ENCODE measurements around the gene ASMT. TPM values are rescaled to one million over a fixed set of nuclear protein-coding genes. Genes with fewer than 3 reads are reported as not detected.
"Not testable (repeated sequence)": the region's sequence is repeated elsewhere in the genome, so short reads cannot be mapped to it uniquely, and the experiment has no call there.

The ASMT gene
- total and polyA plus RNA-seq, 7 experiments from 2014 or later: 0.32 TPM; not detected in 6

GRCh38 chrX:1646009-1646408, 31.1 kb downstream of the ASMT start:
- H3K36me3 ChIP-seq (ENCODE audit: control insufficient read depth in 2 of 3, insufficient read depth in 3 of 3, low read length in 3 of 3): no peaks in the 10 kb centered on the region
- Mint-ChIP-seq H3K9me3 (peaks cover 0 to 18% (median 5%) of the 10 kb centered on the region in 11 donors), H3K4me1 (peaks cover 0 to 5% (median 4%) of the 10 kb centered on the region in 7 donors), H3K36me3 (peaks cover 0 to 8% (median 0%) of the 10 kb centered on the region in 5 donors), H3K27ac (no peak overlapping the region), H3K27me3 (peaks cover 0 to 8% (median 3%) of the 10 kb centered on the region in 5 donors), H3K4me3 (no peak overlapping the region)
- H3K27ac ChIP-seq (ENCODE audit: low read depth, low read length): no peak overlapping the region
- ChIA-PET POLR2A (no interaction called here), CTCF (no interaction called here)
- ATAC-seq: no peak
- no peak for DNase-seq
- H3K27me3 ChIP-seq (ENCODE audit: control insufficient read depth in 2 of 2, insufficient read depth in 2 of 2, low read length in 2 of 2): no peaks in the 10 kb centered on the region
- H3K4me3 ChIP-seq (ENCODE audit: low read length): no peak overlapping the region
- intact Hi-C loops (cut with micrococcal nuclease): no loop called here
- H3K4me1 ChIP-seq (ENCODE audit: control insufficient read depth in 2 of 2, insufficient read depth in 2 of 2, low read length in 2 of 2): no peaks in the 10 kb centered on the region
- peaks cover 0 to 9% (median 0%) of the 10 kb centered on the region in 3 experiments for H3K9me3 ChIP-seq (ENCODE audit: control insufficient read depth in 2 of 3, low read length in 3 of 3)

- POLR2A ChIA-PET: no interaction called here
- no peak for DNase-seq
Measured at GRCh38 chrX:1649621-1650020, 34.8 kb downstream of the ASMT start.

GRCh38 chrX:1652011-1652811, 37.4 kb downstream of the ASMT start:
- H3K27ac Mint-ChIP-seq: peak overlapping the region in 1 of 9 donors; percentile 81
- H3K36me3 Mint-ChIP-seq; H3K9me3 Mint-ChIP-seq; H3K27ac ChIP-seq (ENCODE audit: low read depth, low read length); H3K36me3 ChIP-seq (ENCODE audit: control insufficient read depth in 2 of 3, insufficient read depth in 3 of 3, low read length in 3 of 3); CTCF ChIA-PET; H3K27me3 Mint-ChIP-seq; POLR2A ChIA-PET; H3K4me1 ChIP-seq (ENCODE audit: control insufficient read depth in 2 of 2, insufficient read depth in 2 of 2, low read length in 2 of 2); H3K4me3 Mint-ChIP-seq; H3K27me3 ChIP-seq (ENCODE audit: control insufficient read depth in 2 of 2, insufficient read depth in 2 of 2, low read length in 2 of 2); H3K9me3 ChIP-seq (ENCODE audit: control insufficient read depth in 2 of 3, low read length in 3 of 3); H3K4me3 ChIP-seq (ENCODE audit: low read length): not testable (repeated sequence)
- peaks cover 6 to 14% (median 8%) of the 10 kb centered on the region in 7 donors for H3K4me1 Mint-ChIP-seq
- intact Hi-C loops (cut with micrococcal nuclease): loop anchor here (1.0 to 10.0 kb wide), 5 partner anchors 941 to 1163 kb away; no protein-coding TSS in a partner anchor
- ATAC-seq: peak; percentile 60
- DNase-seq: peak in 5 of 9 donors; percentile 16 to 47 (median 43)

More at GRCh38 chrX:1649621-1650020, 34.8 kb downstream of the ASMT start:
- Mint-ChIP-seq H3K4me3 (no peak overlapping the region), H3K27me3 (peaks cover 0 to 8% (median 3%) of the 10 kb centered on the region in 5 donors), H3K9me3 (peaks cover 0 to 15% (median 5%) of the 10 kb centered on the region in 11 donors), H3K36me3 (peaks cover 0 to 4% (median 0%) of the 10 kb centered on the region in 5 donors), H3K27ac (no peak overlapping the region), H3K4me1 (peaks cover 0 to 9% (median 6%) of the 10 kb centered on the region in 7 donors)
- Histone ChIP-seq H3K27ac (ENCODE audit: low read depth, low read length) (no peak overlapping the region), H3K4me3 (ENCODE audit: low read length) (no peak overlapping the region), H3K9me3 (ENCODE audit: control insufficient read depth in 2 of 3, low read length in 3 of 3) (peaks cover 0 to 9% (median 0%) of the 10 kb centered on the region in 3 experiments), H3K36me3 (ENCODE audit: control insufficient read depth in 2 of 3, insufficient read depth in 3 of 3, low read length in 3 of 3) (no peaks in the 10 kb centered on the region), H3K4me1 (ENCODE audit: control insufficient read depth in 2 of 2, insufficient read depth in 2 of 2, low read length in 2 of 2) (no peaks in the 10 kb centered on the region), H3K27me3 (ENCODE audit: control insufficient read depth in 2 of 2, insufficient read depth in 2 of 2, low read length in 2 of 2) (no peaks in the 10 kb centered on the region)
- CTCF ChIA-PET: no interaction called here
- ATAC-seq: no peak
- intact Hi-C loops (cut with micrococcal nuclease): loop anchor here in 1 of 2 donors (10.0 kb wide), 1 partner anchor 1165 kb away; no protein-coding TSS in a partner anchor

DNA sequence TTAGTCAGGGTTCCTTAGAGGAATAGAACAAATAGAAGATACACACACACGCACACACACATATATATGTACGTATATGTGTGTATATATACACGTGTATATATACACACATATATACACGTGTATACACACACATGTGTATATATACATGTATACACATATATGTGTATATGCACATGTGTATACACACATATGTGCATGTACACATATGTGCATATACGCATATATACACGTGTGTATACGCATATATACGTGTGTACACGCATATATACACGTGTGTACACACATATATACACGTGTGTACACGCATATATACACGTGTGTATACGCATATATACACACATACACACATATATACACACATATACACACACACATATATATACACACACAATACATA, 41.5 kb downstream of the ASMT start:
- CTCF ChIA-PET: no interaction called here
- Mint-ChIP-seq H3K27me3 (no peaks in the 10 kb centered on the region), H3K9me3 (no peaks in the 10 kb centered on the region), H3K4me3 (peak overlapping the region in 2 of 10 donors; percentile 77 to 93), H3K27ac (peak overlapping the region in 5 of 9 donors; percentile 48 to 99 (median 94)), H3K4me1 (peaks cover 18 to 37% (median 33%) of the 10 kb centered on the region in 7 donors), H3K36me3 (peaks cover 0 to 17% (median 0%) of the 10 kb centered on the region in 5 donors)
- ATAC-seq (no peak), DNase-seq (no peak)
- no peaks in the 10 kb centered on the region for H3K9me3 ChIP-seq (ENCODE audit: control insufficient read depth in 2 of 3, low read length in 3 of 3)
- H3K27me3 ChIP-seq (ENCODE audit: control insufficient read depth in 2 of 2, insufficient read depth in 2 of 2, low read length in 2 of 2): no peaks in the 10 kb centered on the region
- H3K27ac ChIP-seq (ENCODE audit: low read depth, low read length): peak overlapping the region; percentile 80
- peaks cover 21 to 24% of the 10 kb centered on the region in 2 donors for H3K4me1 ChIP-seq (ENCODE audit: control insufficient read depth in 2 of 2, insufficient read depth in 2 of 2, low read length in 2 of 2)
- H3K4me3 ChIP-seq (ENCODE audit: low read length): no peak overlapping the region
- POLR2A ChIA-PET: no interaction called here
- intact Hi-C loops (cut with micrococcal nuclease): loop anchor here (5.0 to 10.0 kb wide), 2 partner anchors 264 to 1158 kb away; partner anchors contain the start of gene SLC25A6 (in 1 of the 2)
- H3K36me3 ChIP-seq (ENCODE audit: control insufficient read depth in 2 of 3, insufficient read depth in 3 of 3, low read length in 3 of 3): no peaks in the 10 kb centered on the region

DNA sequence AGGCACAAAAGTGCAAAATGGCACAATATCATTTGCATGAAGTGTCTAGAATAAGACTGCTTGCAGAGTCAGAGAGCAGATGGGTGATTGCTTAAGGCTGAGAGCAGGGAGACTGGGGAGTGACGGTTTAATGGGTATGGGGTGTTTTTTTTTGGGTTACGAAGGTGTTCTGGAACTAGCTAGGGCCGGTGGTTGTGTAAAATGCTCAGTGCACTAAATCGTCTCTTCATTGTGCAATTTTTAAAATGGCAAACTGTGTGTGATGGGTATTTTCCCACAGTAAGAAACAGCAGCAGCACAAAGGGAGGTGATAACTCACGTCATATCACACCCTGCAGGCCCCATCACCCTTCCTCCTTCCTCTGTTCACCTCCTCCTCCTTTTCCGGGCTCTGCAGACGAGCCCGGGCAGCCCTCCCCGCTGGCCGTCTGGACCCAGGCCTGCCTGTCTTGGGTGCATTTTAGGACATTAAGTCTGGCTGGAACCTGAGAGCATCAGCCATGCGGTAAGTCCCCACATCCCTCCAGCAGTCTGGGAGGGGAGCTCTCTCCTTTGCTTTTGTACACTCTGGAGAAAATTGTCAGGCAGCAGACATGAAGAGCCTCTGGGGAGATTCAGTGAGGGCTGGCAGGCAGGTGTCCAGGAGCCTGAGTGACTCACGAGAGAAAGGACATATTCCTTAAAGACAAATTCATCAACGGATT, 42.7 kb downstream of the ASMT start:
- POLR2A ChIA-PET: no interaction called here
- DNase-seq (peak in 8 of 9 donors; percentile 18 to 73 (median 60)), ATAC-seq (peak; percentile 69)
- H3K9me3 ChIP-seq (ENCODE audit: control insufficient read depth in 2 of 3, low read length in 3 of 3): no peaks in the 10 kb centered on the region
- CTCF ChIA-PET: no interaction called here
- Mint-ChIP-seq H3K9me3 (no peaks in the 10 kb centered on the region), H3K36me3 (peaks cover 0 to 18% (median 0%) of the 10 kb centered on the region in 5 donors), H3K4me3 (peak overlapping the region; percentile 77 to 99 (median 92)), H3K27me3 (no peaks in the 10 kb centered on the region), H3K27ac (peak overlapping the region; percentile 90 to 99 (median 94)), H3K4me1 (peaks cover 17 to 40% (median 36%) of the 10 kb centered on the region in 7 donors)
- peak overlapping the region; percentile 80 for H3K27ac ChIP-seq (ENCODE audit: low read depth, low read length)
- no peaks in the 10 kb centered on the region for H3K36me3 ChIP-seq (ENCODE audit: control insufficient read depth in 2 of 3, insufficient read depth in 3 of 3, low read length in 3 of 3)
- peaks cover 21 to 24% of the 10 kb centered on the region in 2 donors for H3K4me1 ChIP-seq (ENCODE audit: control insufficient read depth in 2 of 2, insufficient read depth in 2 of 2, low read length in 2 of 2)
- intact Hi-C loops (cut with micrococcal nuclease): loop anchor here (5.0 to 10.0 kb wide), 2 partner anchors 265 to 1157 kb away; partner anchors contain the start of gene SLC25A6 (in 1 of the 2)
- H3K4me3 ChIP-seq (ENCODE audit: low read length): peak overlapping the region; percentile 69
- H3K27me3 ChIP-seq (ENCODE audit: control insufficient read depth in 2 of 2, insufficient read depth in 2 of 2, low read length in 2 of 2): no peaks in the 10 kb centered on the region

DNA sequence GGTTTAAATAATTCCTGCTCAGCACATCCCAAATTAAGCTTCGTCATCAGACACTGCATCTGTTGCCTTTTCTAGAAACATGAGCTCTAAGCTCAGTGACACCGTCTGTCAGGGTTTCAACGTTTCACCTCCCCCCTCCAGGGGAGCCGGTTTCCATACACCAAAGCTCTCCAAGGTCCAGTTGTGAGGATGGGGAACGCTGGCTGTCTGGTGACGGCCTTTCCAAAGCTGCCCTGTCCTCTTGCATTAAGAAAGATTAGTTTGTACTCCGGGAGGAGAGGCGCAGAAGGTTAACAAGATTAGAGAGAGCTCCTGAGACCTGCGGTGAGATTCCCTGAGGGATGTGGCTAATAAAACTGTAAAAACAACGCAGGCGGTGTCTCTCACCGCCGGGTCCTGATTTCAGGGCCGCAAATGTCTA, 43.2 kb downstream of the ASMT start:
- Histone ChIP-seq H3K27ac (ENCODE audit: low read depth, low read length) (peak overlapping the region; percentile 80), H3K36me3 (ENCODE audit: control insufficient read depth in 2 of 3, insufficient read depth in 3 of 3, low read length in 3 of 3) (no peaks in the 10 kb centered on the region), H3K4me3 (ENCODE audit: low read length) (peak overlapping the region; percentile 69), H3K27me3 (ENCODE audit: control insufficient read depth in 2 of 2, insufficient read depth in 2 of 2, low read length in 2 of 2) (no peaks in the 10 kb centered on the region), H3K4me1 (ENCODE audit: control insufficient read depth in 2 of 2, insufficient read depth in 2 of 2, low read length in 2 of 2) (peaks cover 21 to 27% of the 10 kb centered on the region in 2 donors), H3K9me3 (ENCODE audit: control insufficient read depth in 2 of 3, low read length in 3 of 3) (no peaks in the 10 kb centered on the region)
- POLR2A ChIA-PET: no interaction called here
- ATAC-seq (no peak), DNase-seq (peak in 1 of 9 donors; percentile 10)
- peak overlapping the region; percentile 77 to 99 (median 92) for H3K4me3 Mint-ChIP-seq
- CTCF ChIA-PET: no interaction called here
- peaks cover 18 to 43% (median 38%) of the 10 kb centered on the region in 7 donors for H3K4me1 Mint-ChIP-seq
- peaks cover 0 to 19% (median 1%) of the 10 kb centered on the region in 5 donors for H3K36me3 Mint-ChIP-seq
- H3K27me3 Mint-ChIP-seq: no peaks in the 10 kb centered on the region
- H3K9me3 Mint-ChIP-seq: no peaks in the 10 kb centered on the region
- intact Hi-C loops (cut with micrococcal nuclease): loop anchor here (5.0 to 10.0 kb wide), 2 partner anchors 266 to 1157 kb away; partner anchors contain the start of gene SLC25A6 (in 1 of the 2)
- H3K27ac Mint-ChIP-seq: peak overlapping the region; percentile 90 to 99 (median 94)
